Glutamatergic neuron (in vitro differentiated cells): ENCODE measurements around the gene UMODL1. TPM values are rescaled to one million over a fixed set of nuclear protein-coding genes. Genes with fewer than 3 reads are reported as not detected.

Experiments
- DNase-seq: peaks from one replicate; pipeline ENCODE4 v3.0.0; 2022
- H3K27ac Mint-ChIP-seq: one replicate; pipeline ENCODE4 v1.8.0; 2020; ENCODE audit warnings: mild to moderate bottlenecking, mixed read lengths, inconsistent platforms; ENCODE audit not compliant: unreplicated experiment
- H3K27me3 Mint-ChIP-seq: one replicate; pipeline ENCODE4 v1.8.0; 2020; ENCODE audit warnings: mild to moderate bottlenecking, moderate library complexity, mixed read lengths, inconsistent platforms; ENCODE audit not compliant: unreplicated experiment
- H3K36me3 Mint-ChIP-seq: one replicate; pipeline ENCODE4 v1.8.0; 2020; ENCODE audit warnings: mild to moderate bottlenecking, mixed read lengths, inconsistent platforms; ENCODE audit not compliant: unreplicated experiment
- H3K4me1 Mint-ChIP-seq: one replicate; pipeline ENCODE4 v1.8.0; 2020; ENCODE audit warnings: mild to moderate bottlenecking, low read depth, mixed read lengths, inconsistent platforms; ENCODE audit not compliant: unreplicated experiment
- H3K4me3 Mint-ChIP-seq: one replicate; pipeline ENCODE4 v1.8.0; 2020; ENCODE audit warnings: mild to moderate bottlenecking, mixed read lengths, inconsistent platforms; ENCODE audit not compliant: unreplicated experiment
- H3K9me3 Mint-ChIP-seq: one replicate; pipeline ENCODE4 v1.8.0; 2020; ENCODE audit warnings: mild to moderate bottlenecking, moderate library complexity, mixed read lengths, inconsistent platforms; ENCODE audit not compliant: unreplicated experiment
- CTCF ChIP-seq: fragments of 200-600 bp; sonication (generic); IDR thresholded peaks from one replicate; pipeline ENCODE4 v1.5.0; 2021; ENCODE audit not compliant: partially characterized antibody, unreplicated experiment
- total RNA-seq: library from RNA; stranded (reverse); fragmentation: NEBNext Ultra II Directional; extraction: Animal tissue kit (Norgen Biotek cat#: 25700); gene quantifications from one replicate; pipeline ENCODE4 v1.2.1, GENCODE V29; 2021; ENCODE audit not compliant: unreplicated experiment

Gene UMODL1
- total RNA-seq, 1 donor from 2014 or later = not detected

- Mint-ChIP-seq H3K9me3 (peaks cover 2% of the 10 kb centered on the region), H3K36me3 (no peaks in the 10 kb centered on the region), H3K27ac (no peak overlapping the region), H3K4me1 (peaks cover 3% of the 10 kb centered on the region), H3K4me3 (no peak overlapping the region), H3K27me3 (peaks cover 6% of the 10 kb centered on the region)
- no peak for DNase-seq
- TF ChIP-seq CTCF = no peak
Measured at GRCh38 chr21:42150474-42151085, 79.5 kb downstream of the UMODL1 start.

DNA sequence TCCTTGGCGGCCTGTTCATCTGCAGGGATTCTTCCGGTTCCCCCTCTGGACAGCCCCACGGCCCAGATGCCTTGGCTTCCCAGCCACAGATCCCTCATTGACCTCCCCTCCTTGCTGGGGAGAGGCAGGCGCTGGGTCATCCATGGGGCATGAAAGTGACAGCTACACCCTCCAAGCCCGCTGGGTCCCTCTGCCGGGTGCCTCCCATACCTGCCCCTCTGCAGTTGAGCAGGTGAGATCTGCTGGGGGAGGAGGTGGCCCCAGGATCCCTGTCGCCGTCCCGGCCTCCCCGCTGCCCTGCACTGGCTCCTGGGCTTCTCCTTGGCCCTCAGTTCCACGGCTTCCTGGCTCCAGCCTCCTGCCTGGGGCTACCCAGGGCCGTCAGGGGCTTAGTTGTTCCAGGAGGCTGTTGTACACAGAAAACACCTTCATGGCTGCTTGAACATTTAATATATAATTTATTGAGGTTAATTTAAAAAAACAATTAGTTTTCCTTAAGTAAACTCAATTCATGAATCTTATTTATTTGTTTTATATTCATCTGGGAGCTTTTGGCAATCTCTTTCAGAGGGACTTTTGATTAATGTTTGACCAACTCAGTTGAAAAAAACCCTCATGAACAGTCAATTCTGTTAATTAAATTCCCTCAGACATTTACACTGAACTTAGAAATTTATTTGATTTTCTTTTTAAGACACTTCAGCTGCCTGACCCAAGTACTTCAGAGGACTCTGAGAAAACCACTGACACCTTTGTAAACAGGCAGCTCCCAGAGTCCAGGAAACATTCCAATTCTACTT is 80.2 kb downstream of the UMODL1 start:
- H3K9me3 Mint-ChIP-seq = peaks cover 2% of the 10 kb centered on the region
- no peak for TF ChIP-seq CTCF
- H3K27ac Mint-ChIP-seq = no peak overlapping the region
- H3K36me3 Mint-ChIP-seq = no peaks in the 10 kb centered on the region
- H3K4me1 Mint-ChIP-seq = no peaks in the 10 kb centered on the region
- no peak overlapping the region for H3K4me3 Mint-ChIP-seq
- peaks cover 6% of the 10 kb centered on the region for H3K27me3 Mint-ChIP-seq
- no peak for DNase-seq

DNA sequence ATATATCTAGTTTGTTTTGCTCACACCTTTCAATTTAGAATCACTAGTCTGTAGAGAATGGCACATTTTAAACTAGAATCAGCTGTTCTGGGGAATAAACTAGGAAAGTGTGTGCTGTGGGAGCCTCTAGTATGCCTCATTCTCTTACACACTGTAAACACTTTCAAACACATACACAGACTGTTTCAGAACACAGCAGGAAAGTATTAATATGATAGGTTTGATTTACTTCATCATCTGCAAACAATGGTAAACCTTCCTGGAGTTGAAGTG is 80.8 kb downstream of the UMODL1 start:
- Mint-ChIP-seq H3K4me3 (no peak overlapping the region), H3K4me1 (no peaks in the 10 kb centered on the region), H3K9me3 (peaks cover 2% of the 10 kb centered on the region), H3K36me3 (no peaks in the 10 kb centered on the region), H3K27ac (no peak overlapping the region), H3K27me3 (peaks cover 6% of the 10 kb centered on the region)
- no peak for DNase-seq
- TF ChIP-seq CTCF = no peak

- DNase-seq = no peak
- no peak overlapping the region for H3K4me3 Mint-ChIP-seq
Measured at GRCh38 chr21:42153046-42153686, 82.0 kb downstream of the UMODL1 start.

More at GRCh38 chr21:42153046-42153686, 82.0 kb downstream of the UMODL1 start:
- peaks cover 2% of the 10 kb centered on the region for H3K27me3 Mint-ChIP-seq
- no peaks in the 10 kb centered on the region for H3K4me1 Mint-ChIP-seq
- H3K9me3 Mint-ChIP-seq = no peaks in the 10 kb centered on the region
- no peak for TF ChIP-seq CTCF
- H3K36me3 Mint-ChIP-seq = no peaks in the 10 kb centered on the region
- H3K27ac Mint-ChIP-seq = no peak overlapping the region
